ENCODE data around the gene RSPH9.

The RSPH9 gene

DNA sequence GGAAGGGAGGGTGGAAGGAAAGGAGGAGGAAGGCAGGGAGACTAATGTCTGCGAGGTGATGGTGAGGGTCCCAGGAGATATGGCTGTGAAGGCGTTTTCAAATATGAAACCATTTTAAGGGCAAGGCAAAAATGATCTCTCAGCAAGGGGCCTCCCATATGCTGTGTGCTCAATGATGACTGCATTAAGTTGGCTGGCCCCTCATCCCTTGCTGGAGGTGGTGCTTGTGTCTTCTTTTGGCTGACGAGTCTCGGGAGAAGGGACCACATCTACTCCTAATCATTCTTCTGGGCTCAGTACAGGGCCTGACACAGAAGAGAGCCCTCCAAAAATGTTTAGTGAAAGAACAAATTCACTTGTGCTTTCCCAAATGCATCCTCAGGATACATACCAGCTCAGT lies 65.7 kb downstream of the RSPH9 start:
- no peak for DNase-seq (ENCODE audit: low spot score)

DNA sequence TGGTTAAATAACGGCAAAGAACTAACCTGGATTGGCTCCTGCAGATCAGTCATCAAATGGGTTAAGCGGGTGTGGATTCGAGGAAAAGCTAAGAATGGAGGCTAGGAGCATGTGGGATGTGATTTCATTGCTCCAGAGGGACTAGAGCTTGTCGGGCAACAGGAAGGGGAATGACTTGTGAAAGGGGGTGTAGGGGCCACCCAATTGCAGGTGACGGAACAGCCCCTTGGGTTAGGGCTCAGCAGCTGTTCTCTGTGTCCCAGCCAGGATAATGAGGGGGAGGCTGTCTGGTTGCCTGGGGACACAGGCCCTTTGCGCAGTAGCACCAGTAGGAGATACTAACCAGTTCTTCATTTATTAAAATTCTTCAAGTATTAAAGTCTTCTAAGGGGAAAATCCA lies 67.7 kb downstream of the RSPH9 start:
- DNase-seq (ENCODE audit: low spot score): no peak

DNA sequence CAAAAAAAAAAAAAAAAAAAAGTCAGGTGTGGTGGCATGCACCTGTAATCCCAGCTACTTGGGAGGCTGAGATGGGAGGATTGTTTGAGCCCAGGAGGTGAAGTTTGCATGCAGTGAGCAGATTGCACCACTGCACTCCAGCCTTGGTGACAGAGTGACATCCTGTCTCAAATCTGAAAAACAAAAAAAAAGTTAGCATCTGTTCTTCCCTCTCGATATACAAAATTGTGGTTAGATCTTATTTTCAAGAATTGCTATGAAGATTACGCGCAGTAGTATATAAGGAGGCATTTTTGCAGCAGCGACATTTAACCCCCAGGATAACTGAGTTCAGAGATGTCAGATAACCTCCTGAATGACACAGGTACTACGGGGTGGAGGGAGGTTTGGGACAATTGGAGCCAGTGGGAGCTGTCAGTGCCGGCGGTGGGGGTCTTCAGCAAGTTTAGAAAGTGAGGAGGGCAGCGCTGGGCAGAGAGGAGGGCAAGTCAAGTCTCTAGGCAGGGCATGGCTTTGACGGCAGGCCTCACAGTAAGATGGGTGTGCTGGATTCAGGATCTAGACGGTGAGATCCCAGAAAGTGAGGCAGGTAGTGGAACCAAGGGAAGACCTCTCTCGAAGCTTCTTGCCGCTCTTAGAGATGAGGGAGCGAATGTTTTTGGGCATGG lies 68.9 kb downstream of the RSPH9 start:
- DNase-seq (ENCODE audit: low spot score): no peak

DNA sequence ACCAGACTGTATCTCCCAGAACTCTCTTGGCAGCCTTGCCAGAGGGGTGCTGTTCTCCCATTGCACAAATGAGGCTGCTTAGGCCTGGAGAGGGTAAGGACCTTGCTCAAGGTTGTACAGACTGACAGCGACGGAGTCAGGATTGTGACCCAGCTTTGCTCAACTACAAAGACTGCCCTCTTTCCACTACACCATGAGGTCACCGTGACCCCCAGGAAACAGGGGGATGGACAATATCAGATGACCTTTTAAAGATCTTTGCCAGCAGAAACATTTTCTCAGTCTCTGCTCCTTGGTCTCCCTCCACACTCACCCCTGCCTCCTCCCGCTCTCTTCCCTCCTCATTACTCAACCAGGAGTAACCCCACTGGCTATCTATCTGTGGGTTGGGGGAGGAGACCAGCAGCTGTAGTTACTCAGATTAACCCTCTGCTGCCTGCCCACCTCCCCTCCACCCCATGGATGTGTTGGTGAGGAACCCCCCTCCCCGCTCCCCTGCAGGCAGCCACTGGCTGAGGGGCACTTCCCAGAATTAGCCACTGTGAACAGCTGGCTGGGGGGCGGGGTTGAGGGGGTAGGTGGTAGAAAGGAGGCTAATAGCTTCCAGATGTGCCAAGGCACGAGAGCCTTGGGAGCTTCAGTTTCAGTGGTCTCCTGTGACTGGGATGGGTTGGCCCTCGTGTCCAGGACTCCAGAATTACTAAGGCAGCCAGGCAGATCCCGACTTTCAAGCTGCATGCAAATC lies 69.6 kb downstream of the RSPH9 start:
- DNase-seq (ENCODE audit: low spot score): no peak

DNA sequence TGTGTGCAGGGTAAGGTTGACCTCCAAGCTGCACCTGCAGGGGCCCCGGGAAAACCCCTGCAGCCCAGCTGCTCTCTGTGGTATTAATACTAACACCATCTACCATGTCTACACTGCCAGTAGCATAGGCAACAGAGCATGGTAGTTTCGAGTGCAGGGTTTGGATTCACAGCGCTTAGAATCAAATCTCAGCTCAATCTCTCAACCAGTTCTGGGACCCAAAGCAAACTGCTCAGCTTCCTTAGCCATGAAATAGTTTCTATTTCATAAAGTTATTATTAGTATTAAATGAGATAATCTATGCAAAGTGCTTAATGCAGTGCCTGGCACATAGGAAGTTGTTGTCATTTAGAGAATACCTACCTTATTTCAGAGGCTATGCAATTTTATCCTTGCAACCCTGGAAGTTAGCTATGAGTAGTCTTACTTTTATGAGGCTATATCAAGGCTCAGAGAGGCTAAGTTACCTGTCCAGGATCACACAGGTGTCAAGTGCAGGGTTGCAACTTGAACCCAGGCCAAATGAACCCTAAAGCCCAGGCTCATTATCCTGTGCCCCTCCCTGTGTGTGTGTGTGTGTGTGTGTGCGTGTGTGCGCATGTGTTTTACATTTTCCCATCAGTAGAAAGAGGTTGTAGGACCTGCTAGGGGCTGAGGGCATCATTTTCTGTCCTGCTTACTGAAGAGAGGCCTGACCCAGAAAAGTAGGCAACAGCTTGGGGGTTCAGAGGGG lies 70.4 kb downstream of the RSPH9 start:
- no peak for DNase-seq (ENCODE audit: low spot score)

DNA sequence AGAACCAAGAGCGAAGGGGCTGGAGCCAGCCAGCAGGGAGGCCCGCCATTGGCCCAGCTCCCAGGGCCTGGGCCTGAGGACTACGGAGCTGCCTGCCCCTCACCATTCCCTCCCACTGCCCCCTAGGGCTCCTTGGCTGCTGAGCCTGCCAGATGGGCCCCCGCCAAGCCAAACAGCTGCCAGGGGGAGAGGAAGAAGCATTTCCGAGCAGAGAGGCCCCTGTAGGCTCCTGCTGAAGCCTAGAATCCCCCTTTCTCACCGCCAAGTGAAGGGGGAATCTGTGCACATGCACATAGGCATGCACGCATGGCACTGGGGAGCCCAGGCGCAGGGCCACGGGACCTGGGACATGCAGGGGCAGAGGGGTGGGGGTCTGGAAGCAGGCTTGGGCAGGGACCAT lies 71.3 kb downstream of the RSPH9 start:
- no peak for DNase-seq (ENCODE audit: low spot score)

DNA sequence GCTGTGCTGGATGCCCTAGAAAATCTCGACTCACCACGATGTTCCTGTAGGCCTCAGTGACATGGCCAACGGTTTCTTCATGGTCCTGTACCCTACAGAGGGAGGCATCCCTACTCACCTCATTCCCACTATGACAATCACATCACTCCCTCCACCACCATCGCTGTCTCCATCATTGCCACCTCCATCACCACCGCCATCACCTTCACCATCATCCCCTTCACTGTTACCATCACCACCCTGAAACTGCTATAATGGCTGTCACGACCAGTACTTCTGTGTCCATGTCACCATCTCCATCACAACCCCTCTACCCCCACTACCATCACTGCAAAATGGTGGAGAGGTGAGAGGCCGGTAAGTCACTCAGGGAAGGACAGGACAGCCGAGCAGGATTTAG lies 72.6 kb downstream of the RSPH9 start:
- no peak for DNase-seq (ENCODE audit: low spot score)

DNA sequence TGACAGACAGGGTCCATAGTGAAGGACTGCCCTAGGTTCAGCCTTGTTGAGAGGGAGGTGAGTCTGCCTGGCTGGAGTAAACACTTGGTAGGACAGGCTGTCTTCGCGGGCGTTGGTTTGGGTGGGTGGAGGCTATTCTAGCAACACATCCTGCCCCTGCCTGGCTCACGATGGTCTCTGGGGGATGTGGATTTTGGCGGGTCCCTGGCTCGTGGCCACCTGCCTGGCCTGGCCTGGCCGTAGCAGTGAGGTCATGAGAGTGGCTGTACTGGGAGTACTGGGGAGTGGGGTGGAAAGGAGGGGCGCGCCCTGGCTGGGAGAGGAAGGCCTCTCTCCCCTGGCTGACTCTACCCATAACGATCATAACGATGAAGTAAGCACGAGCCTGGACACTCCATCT lies 73.0 kb downstream of the RSPH9 start:
- DNase-seq (ENCODE audit: low spot score): no peak

DNA sequence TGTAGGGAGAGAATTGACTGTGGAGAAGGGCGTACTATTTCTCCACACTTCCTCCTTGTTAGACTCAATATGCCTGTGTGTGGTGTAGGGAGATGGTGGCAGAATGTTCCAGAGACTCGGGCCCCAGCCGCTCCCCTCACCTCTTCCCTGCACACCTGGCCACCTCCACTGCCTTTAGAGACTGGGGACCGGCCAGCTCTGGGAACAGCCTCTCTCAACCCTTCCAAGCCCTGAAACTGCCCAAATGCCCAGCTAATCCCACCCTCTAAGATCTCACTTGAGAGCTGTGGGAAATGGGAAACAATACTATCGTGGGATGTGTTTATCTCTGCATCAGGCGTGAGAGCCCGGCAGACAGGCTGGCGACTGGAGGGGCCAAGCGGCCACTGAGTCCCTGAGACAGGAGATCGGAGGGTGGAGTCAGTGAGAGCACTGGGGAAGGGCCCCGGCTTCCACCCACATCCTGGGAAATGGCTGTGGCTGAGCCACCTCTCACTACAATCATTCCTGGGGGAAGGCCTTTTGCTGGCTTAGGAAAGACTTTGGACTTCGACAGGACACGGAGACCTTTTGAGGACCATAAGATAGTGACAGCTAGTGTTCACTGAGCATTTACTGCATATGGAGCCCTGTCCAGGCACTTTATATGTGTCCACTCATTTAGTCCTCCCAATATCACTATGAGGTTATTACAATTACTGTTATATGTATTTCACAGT lies 73.7 kb downstream of the RSPH9 start:
- no peak for DNase-seq (ENCODE audit: low spot score)

DNA sequence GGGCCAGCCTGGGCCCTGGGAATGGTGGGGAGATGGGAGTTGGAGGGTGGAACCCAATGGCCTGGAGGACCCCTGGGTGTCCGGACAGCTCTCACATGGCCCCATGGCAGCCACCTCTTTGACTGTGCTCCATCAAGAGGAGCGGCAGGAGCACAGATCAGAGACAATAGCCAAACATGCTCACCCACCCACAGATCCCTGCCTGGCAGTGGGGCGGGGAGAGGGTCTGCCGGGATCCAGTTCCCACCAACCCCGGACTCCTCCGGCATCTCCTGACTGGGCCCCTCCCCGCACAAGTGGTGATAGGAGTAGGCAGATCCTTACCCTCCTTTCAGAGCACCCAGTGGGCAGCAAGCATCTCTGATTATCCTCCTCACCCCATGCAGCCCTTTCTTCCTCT lies 74.7 kb downstream of the RSPH9 start:
- no peak for DNase-seq (ENCODE audit: low spot score)

DNA sequence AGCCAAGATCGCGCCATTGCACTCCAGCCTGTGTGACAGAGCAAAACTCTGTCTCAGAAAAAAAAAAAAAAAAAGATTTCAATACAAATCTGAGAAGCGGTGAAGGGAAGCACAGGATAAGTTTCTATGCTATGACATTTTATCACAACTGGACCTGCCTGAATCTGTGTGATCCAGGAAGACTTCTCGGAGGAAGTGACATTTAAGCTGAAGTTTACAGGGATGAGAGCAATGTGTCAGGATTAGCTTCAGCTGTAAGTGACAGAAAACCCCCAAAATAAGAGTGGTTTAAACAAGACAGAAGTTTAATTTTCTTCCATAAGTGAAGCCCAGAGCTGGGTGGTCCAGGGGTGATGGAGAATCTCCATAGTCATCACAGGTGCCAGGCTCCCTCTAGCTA lies 76.2 kb downstream of the RSPH9 start:
- DNase-seq (ENCODE audit: low spot score): no peak
